Keratinocyte (primary cell): ENCODE results near the gene FRMD4B. TPM values are rescaled to one million over a fixed set of nuclear protein-coding genes. Genes with fewer than 3 reads are reported as not detected.

ENCODE experiments used
- DNase-seq: peaks from one replicate; pipeline ENCODE4 v3.0.0-alpha.2; 2011; ENCODE audit warnings: low read depth, missing footprints, low spot score
- FAIRE-seq: peaks from 2 replicates; lab custom pipeline; 2011; peaks lifted over from hg19 to GRCh38; lab: Jason Lieb, UNC
- H2AFZ ChIP-seq: 2 replicates; pipeline ENCODE4 v1.6.0; 2012; ENCODE audit warnings: low read length, control low read depth, inconsistent platforms; ENCODE audit not compliant: control insufficient read depth
- H3K27ac ChIP-seq: 2 replicates; pipeline ENCODE4 v1.5.1; 2011; ENCODE audit warnings: low read length; ENCODE audit not compliant: control insufficient read depth, insufficient read depth
- H3K27me3 ChIP-seq: 3 replicates; pipeline ENCODE4 v1.6.0; 2011; ENCODE audit warnings: low read length; ENCODE audit not compliant: control insufficient read depth, insufficient read depth; ENCODE audit errors: extremely low read depth
- H3K36me3 ChIP-seq, 2 experiments: 2 replicates in 1 of 2; 3 replicates in 1 of 2; pipeline ENCODE4 v1.5.1; 2011; ENCODE audit warnings: low read length in 2 of 2, mild to moderate bottlenecking in 1 of 2; ENCODE audit not compliant: control insufficient read depth in 2 of 2, insufficient read depth in 2 of 2; ENCODE audit errors: extremely low read depth in 1 of 2
- H3K4me1 ChIP-seq: 3 replicates; pipeline ENCODE4 v1.5.1; 2011; ENCODE audit warnings: low read length; ENCODE audit not compliant: control insufficient read depth, insufficient read depth; ENCODE audit errors: extremely low read depth
- H3K4me2 ChIP-seq: 3 replicates; pipeline ENCODE4 v1.6.0; 2011; ENCODE audit warnings: low read depth, low read length; ENCODE audit not compliant: control insufficient read depth, insufficient read depth; ENCODE audit errors: extremely low read depth
- H3K4me3 ChIP-seq, 3 experiments: fragments of 200-600 bp in 1 of 3; sonication (generic) in 1 of 3; 2 replicates in 2 of 3; 3 replicates in 1 of 3; pipeline ENCODE4 v1.5.1; 2011 to 2016; ENCODE audit warnings: low read length in 3 of 3, mild to moderate bottlenecking in 3 of 3, control low read depth in 2 of 3, inconsistent platforms in 1 of 3, low read depth in 1 of 3, mixed read lengths in 1 of 3, mixed run types in 1 of 3, moderate library complexity in 1 of 3; ENCODE audit not compliant: control insufficient read depth in 2 of 3, insufficient read depth in 2 of 3; ENCODE audit errors: extremely low read depth in 1 of 3
- H3K79me2 ChIP-seq: 2 replicates; pipeline ENCODE4 v1.6.0; 2012; ENCODE audit warnings: low read length; ENCODE audit not compliant: control insufficient read depth, insufficient read depth
- H3K9ac ChIP-seq: 3 replicates; pipeline ENCODE4 v1.6.0; 2011; ENCODE audit warnings: low read length; ENCODE audit not compliant: control insufficient read depth, insufficient read depth; ENCODE audit errors: extremely low read depth
- H3K9me1 ChIP-seq: 3 replicates; pipeline ENCODE4 v1.6.0; 2011; ENCODE audit warnings: low read length; ENCODE audit not compliant: control insufficient read depth, insufficient read depth; ENCODE audit errors: extremely low read depth
- H3K9me3 ChIP-seq: 2 replicates; pipeline ENCODE4 v1.5.1; 2012; ENCODE audit warnings: low read depth, low read length; ENCODE audit not compliant: control insufficient read depth
- H4K20me1 ChIP-seq: 3 replicates; pipeline ENCODE4 v1.6.0; 2011; ENCODE audit warnings: low read length; ENCODE audit not compliant: control insufficient read depth, insufficient read depth; ENCODE audit errors: extremely low read depth
- EZH2 ChIP-seq: IDR thresholded peaks from one replicate; pipeline ENCODE4 v1.6.1; 2012; ENCODE audit warnings: inconsistent platforms, mild to moderate bottlenecking, low read length, moderate library complexity
- dilution Hi-C: fragments of 300-500 bp; cut with MboI; formaldehyde crosslinking; loops from one replicate; pipeline ENCODE4 v1.7.0; 2020; ENCODE audit warnings: low sequenced_read_pairs; ENCODE audit not compliant: extremely low pct_ligation_motif_present
- polyA plus RNA-seq, 5 experiments: library from polyadenylated mRNA; depleted of rRNA in 3 of 5; stranded (reverse) in 3 of 5; stranded (forward) in 1 of 5; unstranded in 1 of 5; fragments of >200 nt; gene quantifications; 1 replicate in 1 of 5; 2 replicates in 3 of 5; 3 replicates in 1 of 5; pipeline versions ENCODE4 v1.2.1 to v1.2.3, GENCODE V29; 2011 to 2012; ENCODE audit warnings: missing spikeins in 2 of 5, low read depth in 1 of 5, low replicate concordance in 1 of 5
- TF ChIP-seq, protein P1 (sequence below), 3 experiments: IDR thresholded peaks in 1 of 3; conservative IDR thresholded peaks in 1 of 3; optimal IDR thresholded peaks in 1 of 3; 2 replicates in 2 of 3; 3 replicates in 1 of 3; pipeline versions ENCODE3 to v1.5.1; 2011; ENCODE audit warnings: low read length in 3 of 3, mild to moderate bottlenecking in 3 of 3, moderate library complexity in 2 of 3, control low read depth in 1 of 3, inconsistent platforms in 1 of 3; ENCODE audit not compliant: insufficient read depth in 2 of 3; ENCODE audit errors: extremely low read depth in 1 of 3

FRMD4B gene
- polyA plus RNA-seq, 1 donor (not counting 4 experiments of a cell fraction or from before 2014, with no cell fraction given) = 48.3 TPM

DNA sequence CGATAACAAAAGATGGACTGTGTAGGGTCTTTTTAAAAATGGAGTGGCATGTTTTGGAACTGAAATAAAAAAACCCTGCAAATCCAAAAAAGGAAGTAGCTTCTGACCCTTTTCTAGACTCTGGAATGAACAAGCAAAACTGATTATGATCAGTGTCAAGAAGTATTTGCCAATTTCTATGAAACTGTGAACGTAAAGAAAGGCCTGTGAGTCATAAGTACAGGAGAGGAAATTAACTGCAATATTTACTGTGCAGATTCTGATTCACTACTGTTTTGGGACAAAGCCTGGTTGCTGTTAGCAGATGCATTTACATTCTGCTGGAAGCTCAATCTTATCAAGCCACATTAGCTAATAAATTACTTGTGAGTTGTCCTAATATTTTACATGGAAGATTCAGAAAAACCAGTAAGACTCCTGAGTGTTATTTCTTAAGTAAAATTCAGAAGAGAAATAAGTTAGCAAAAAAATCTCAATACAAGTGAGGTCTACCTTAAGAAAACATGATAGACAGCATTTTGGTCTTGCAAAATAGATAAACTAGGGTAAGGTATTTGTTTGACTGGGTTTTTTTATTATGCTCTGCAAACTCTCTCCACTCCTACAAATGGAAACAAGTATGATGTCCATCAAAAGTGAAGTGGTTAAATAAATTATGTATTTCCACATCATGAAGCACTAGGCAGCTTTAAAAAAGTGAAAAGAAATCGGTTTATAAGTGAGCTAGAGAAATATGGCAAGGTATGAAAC lies 173.3 kb downstream of the FRMD4B start:
- Histone ChIP-seq H3K36me3 (peaks cover 3 to 6% of the 10 kb centered on the region in 2 experiments), H3K4me3 (no peak overlapping the region), H3K27ac (peak overlapping the region; percentile 78), H2AFZ (no peak overlapping the region), H3K79me2 (no peaks in the 10 kb centered on the region), H3K27me3 (no peaks in the 10 kb centered on the region), H3K4me2 (peak overlapping the region; percentile 32), H4K20me1 (no peaks in the 10 kb centered on the region), H3K9ac (peak overlapping the region; percentile 22), H3K9me3 (no peaks in the 10 kb centered on the region), H3K9me1 (no peaks in the 10 kb centered on the region), H3K4me1 (peaks cover 14% of the 10 kb centered on the region)
- DNase-seq = peak; percentile 53
- FAIRE-seq = peak; percentile 96
- dilution Hi-C loops = no loop called here
- TF ChIP-seq, protein P1, sequence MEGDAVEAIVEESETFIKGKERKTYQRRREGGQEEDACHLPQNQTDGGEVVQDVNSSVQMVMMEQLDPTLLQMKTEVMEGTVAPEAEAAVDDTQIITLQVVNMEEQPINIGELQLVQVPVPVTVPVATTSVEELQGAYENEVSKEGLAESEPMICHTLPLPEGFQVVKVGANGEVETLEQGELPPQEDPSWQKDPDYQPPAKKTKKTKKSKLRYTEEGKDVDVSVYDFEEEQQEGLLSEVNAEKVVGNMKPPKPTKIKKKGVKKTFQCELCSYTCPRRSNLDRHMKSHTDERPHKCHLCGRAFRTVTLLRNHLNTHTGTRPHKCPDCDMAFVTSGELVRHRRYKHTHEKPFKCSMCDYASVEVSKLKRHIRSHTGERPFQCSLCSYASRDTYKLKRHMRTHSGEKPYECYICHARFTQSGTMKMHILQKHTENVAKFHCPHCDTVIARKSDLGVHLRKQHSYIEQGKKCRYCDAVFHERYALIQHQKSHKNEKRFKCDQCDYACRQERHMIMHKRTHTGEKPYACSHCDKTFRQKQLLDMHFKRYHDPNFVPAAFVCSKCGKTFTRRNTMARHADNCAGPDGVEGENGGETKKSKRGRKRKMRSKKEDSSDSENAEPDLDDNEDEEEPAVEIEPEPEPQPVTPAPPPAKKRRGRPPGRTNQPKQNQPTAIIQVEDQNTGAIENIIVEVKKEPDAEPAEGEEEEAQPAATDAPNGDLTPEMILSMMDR (optimal IDR thresholded peaks at IDR 0.05 in 1 of 3, IDR thresholded peaks at IDR 0.05 in 1 of 3, conservative IDR thresholded peaks at IDR 0.05 in 1 of 3; ENCODE audit: extremely low read depth in 1 of 3, insufficient read depth in 2 of 3, low read length in 3 of 3) = no peak
- TF ChIP-seq EZH2 = no peak

DNA sequence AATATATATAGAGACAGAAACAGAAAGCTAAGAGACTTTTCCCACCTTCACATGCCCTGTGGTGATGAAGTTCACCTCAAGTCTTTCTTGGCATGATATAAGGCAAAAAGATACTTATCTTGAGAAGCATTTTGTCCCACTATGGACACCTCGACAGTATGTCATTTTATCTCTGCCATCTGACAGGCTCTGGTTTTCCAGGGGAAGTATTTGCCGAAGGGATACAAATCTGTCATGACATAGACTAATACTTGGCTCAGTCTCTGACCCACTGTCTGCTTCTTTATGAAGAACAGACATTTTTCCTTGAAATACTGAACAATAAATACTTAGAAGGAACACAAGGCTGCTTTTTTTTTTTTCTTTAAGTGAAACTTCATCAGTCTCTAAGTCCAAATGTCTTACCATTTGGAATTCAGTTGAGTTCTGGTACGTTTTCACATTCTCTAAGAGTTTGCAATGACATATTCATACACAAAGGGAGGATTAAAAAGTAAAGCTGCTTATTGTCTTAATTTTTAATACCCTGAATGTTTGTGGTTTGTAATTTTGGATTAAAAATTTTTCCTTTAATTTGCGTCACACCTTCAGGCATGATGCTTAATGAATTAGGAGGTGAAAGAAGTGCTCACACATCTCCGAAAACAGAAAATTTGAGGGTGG lies 175.7 kb downstream of the FRMD4B start:
- FAIRE-seq (no peak), DNase-seq (no peak)
- H3K9me1 ChIP-seq = no peaks in the 10 kb centered on the region
- no peaks in the 10 kb centered on the region for H3K79me2 ChIP-seq
- peaks cover 3 to 6% of the 10 kb centered on the region in 2 experiments for H3K36me3 ChIP-seq
- no peak overlapping the region for H3K4me2 ChIP-seq
- H2AFZ ChIP-seq = no peak overlapping the region
- H3K27me3 ChIP-seq = no peaks in the 10 kb centered on the region
- dilution Hi-C loops = no loop called here
- no peak overlapping the region for H3K9ac ChIP-seq
- TF ChIP-seq EZH2 = no peak
- TF ChIP-seq, protein P1 (optimal IDR thresholded peaks at IDR 0.05 in 1 of 3, IDR thresholded peaks at IDR 0.05 in 1 of 3, conservative IDR thresholded peaks at IDR 0.05 in 1 of 3; ENCODE audit: extremely low read depth in 1 of 3, insufficient read depth in 2 of 3, low read length in 3 of 3) = no peak
- no peaks in the 10 kb centered on the region for H4K20me1 ChIP-seq
- H3K9me3 ChIP-seq = no peaks in the 10 kb centered on the region
- peaks cover 16% of the 10 kb centered on the region for H3K4me1 ChIP-seq
- no peak overlapping the region for H3K27ac ChIP-seq
- H3K4me3 ChIP-seq = no peak overlapping the region
